Measurements from ENCODE around the gene PREB.
"Not testable (repeated sequence)": the region's sequence is repeated elsewhere in the genome, so short reads cannot be mapped to it uniquely, and the experiment has no call there.

Gene PREB

DNA sequence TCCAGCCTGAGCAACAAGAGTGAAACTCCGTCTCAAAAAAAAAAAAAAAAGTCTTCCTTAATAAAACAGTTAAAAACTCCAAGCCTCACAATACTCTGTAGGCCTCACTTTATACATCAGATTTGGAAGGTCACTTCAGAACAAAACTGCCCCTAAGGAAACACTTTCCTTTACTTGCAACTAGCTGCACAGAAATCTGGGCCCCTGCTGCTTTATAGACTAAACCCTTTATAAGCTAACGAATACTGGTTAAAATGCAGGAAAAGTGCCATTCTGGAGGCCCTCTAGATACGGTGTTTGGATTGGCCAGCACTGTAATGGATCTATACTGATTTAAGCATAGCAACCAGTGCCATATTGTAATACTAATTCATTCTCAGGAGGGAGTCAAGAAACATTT is 9.3 kb downstream of the PREB start:
- DNase-seq = no peak

DNA sequence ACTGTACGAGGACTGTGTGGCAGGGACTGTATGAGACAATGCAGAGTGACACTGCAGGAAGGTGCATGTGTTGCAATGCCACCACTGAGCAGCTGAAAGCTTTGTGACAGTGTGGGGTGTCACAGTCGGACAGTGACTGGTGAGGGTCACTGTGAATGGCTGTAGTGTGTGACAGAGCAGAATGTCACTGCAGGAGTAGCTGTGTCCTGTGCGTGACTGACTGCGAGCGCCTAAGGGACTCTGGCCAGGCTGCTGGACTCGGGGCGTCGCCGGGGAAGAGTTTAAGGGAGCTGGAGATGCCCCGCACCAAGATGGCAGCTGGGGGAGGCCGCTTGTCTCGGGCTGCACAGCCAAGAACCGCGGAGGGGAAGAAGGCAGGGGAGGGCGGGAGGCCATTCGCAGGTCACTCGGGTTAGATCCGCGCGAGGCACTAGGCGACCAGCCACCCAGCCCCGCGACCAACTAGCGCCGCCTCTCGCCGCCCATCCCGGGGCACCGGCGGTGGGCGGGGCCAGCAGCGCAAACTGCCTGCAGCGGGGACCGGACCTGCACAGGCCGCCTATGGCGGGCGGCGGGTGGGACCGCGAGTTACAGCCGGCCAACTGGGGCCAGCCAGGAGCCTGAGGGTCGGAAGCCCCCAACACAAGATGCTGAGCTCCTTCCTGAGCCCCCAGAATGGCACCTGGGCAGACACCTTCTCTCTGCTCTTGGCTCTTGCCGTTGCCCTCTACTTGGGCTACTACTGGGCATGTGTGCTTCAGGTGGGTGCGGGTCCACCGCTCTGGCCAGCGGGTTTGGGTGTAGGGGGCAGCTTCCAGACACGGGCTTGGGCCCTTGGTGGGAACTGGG is 10.9 kb downstream of the PREB start, which contains the start of gene ABHD1:
Gene ABHD1, plus strand, starts transcription at position 514 of the 849 bp plus-strand sequence. Its CDS starts 134 bp downstream, at position 648.
- peak; percentile 64 to 72 for DNase-seq

DNA sequence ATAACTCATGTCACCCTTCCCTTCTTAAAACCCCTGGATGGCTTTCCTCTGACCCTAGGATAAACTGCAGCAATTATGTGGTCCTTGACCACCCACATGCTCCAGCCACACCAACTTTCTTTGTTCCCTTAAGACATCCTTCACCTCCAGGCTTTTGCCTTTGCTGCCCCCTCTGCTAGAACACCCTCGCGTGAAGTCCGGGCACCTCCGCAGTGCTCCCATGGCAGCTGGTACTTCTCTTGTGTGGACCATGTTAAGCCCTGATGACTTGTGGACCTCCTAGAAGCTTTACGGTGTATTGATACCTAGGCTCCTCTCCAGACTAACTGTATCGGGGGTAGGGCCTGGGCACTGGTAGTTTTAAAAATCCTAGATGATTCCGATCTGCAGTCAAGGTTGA is 11.6 kb downstream of the PREB start:
- no peak for DNase-seq

DNA sequence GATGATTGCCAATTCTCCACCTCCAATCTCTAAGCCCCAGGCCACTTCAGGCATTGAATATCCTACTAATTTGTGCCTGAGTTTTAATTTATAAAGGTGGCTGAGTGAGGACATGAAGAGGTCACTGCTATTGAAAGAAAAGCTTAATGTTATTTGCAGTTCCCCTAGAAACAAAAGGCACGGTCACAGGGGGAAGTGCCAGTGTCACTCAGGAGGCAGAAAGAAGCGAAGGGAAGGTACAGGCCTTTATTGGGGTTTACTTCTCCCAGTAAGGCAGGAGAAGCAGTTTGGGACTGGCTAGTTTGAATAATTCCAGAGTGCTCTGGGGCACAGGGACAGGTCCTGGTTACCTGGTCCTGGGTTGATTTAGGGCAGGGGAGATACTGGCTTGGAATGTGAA is 12.5 kb downstream of the PREB start:
- DNase-seq = peak in 1 of 2 experiments; percentile 9

DNA sequence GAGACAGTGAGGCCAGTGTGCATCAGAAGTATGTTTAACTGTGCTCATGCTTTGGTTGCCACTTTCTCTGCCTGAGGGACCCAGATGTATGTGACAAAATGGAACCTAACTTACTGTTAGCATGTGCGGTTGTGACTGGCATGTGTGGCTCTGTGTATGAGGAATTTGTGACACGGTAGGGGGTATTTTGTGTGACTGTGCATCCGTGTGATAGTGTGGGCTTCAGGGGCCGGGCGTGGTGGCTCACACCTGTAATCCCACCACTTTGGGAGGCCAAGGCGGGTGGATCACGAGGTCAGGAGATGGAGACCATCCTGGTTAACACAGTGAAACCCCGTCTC is 15.1 kb downstream of the PREB start:
- not testable (repeated sequence) for DNase-seq

DNA sequence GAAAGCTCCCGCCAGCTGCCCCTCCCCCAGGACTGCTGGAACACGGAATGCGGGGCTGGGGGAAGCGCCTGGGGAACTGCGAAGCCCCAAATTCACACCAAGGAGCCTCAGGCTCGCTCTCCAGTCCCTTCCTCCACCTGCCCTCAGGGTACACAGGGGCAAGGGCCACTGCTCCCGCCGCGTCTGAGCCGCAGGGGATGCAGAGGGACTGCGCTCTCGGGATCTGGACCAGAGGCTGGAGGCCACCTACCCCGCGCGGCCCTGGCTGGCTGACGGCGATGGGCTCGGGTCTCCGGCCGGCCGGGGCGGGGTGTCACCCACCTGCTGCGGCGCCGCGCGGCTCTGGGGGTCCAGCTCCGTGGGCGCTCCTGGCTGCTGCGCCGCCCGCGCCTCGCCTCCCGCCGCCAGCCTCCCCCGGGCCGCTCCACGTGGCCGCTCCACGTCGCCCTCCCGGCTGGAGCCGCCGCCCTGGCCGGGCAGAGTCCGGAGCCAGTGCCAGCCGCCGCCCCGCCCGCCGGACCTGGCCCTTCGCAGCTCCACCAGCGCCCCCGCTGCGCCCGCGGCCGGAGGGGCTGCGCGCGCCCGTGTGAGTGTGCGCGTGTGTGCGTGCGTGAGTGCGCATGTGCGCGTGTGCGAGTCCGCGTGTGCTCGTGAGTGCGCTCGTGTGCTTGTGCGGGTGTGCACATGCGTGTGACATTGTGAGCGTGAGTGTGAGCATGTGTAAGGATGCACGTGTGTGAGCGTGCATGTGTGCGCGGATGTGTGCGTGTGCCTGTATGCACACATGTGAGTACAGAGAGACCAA is 15.7 kb downstream of the PREB start, which contains the start of gene CGREF1:
Gene CGREF1, minus strand, starts transcription at position 604 of the 805 bp plus-strand sequence. CDS start 14,762 bp downstream, outside the sequence.
- no peak for DNase-seq

DNA sequence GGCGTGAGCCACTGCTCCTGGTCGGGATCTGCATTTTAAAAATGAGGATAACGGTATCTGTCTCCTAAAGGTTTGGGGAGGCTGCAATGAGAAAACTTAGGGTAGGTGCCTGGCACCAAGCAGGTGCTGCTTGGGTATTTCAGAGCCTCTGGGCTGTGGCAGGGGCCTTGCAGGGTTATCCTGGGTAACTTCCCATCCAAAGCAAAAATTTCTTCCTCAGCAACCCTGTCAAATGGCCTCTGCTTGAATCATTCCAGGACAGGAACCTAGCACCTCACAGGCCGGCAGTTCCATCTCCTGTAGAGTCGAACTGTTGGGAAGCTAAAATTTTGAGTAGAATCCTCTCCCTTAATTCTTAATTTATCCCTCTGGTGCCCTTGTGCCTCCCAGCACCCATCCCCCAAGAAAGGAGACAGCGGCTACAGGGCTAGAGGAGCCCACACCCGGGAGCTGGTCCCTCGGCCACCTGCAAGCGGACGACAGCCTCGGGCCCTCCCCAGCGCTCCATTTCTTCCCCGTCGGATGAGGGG is 16.4 kb downstream of the PREB start:
- no peak for DNase-seq

DNA sequence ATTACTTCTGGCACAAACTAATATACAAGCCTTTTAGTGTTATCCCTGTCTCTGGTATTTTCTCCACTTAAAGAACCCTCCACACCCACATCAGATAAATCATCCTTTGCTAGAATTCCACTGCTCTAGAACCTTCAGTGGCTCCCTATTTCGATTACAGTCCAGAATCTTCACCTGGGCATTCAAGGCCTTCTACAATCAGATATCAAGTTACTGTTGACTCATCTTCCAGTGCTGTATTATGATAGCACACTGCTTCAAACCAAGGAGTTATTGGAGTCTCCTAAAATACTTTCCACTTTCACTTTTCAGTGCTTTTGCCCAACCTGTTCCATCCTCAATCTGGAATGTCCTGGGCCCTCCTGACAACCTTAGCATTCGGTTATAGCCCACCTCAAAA is 18.9 kb downstream of the PREB start:
- DNase-seq = no peak

DNA sequence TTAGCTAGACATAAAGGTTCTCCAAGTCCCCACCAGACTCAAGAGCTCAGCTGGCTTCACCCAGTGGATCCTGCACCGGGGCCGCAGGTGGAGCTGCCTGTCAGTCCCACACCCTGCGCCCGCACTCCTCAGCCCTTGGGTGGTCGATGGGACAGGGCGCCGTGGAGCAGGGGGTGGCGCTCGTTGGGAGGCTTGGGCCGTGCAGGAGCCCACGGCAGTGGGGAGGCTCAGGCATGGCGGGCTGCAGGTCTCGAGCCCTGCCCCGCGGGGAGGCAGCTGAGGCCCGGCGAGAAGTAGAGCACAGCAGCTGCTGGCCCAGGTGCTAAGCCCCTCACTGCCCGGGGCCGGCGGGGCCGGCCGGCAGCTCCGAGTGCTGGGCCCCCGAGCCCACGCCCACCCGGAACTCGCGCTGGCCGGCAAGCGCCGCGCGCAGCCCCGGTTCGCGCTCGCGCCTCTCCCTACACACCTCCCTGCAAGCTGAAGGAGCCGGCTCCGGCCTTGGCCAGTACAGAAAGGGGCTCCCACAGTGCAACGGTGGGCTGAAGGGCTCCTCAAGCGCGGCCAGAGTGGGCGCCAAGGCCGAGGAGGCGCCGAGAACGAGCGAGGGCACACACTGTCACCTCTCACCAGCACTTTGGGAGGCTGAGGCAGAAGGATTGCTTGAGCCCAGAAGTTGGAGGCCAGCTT is 22.9 kb downstream of the PREB start:
- DNase-seq = not testable (repeated sequence)

DNA sequence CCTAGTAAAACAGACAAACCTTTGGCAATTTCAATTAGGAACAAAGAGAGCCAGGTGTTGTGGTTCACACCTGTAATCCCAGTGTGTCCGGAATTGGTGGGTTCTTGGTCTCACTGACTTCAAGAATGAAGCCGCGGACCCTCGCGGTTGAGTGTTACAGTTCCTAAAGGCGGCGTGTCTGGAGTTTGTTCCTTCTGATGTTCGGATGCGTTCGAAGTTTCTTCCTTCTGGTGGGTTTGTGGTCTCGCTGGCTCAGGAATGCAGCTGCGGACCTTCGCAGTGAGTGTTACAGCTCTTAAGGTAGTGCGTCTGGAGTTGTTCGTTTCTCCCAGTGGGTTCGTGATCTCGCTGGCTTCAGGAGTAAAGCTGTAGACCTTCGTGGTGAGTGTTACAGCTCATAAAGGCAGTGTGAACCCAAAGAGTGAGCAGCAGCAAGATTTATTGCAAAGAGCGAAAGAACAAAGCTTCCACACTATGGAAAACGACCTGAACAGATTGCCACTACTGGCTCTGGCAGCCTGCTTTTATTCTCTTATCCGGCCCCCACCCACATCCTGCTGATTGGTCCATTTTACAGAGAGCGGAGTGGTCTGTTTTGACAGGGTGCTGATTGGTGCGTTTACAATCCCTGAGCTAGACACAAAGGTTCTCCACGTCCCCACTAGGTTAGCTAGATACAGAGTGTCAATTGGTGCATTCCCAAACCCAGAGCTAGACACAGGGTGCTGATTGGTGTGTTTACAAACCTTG is 23.7 kb downstream of the PREB start:
- not testable (repeated sequence) for DNase-seq

DNA sequence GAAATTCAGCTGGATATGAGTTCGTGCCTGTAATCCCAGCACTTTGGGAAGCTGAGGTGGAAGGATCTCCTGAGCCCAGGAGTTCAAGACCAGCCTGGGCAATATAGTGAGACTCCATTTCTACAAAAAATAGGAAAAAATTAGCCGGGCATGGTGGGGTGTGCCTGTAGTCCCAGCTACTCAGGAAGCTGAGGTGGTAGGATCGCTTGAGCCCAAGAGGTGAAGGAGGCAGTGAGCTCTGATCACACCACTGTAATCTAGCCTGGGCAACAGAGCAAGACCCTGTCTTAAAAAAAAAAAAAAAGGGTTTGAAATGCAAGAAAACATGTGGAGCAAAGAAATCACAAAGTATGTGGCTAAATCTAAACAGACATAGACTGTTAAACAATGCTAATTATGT is 25.4 kb downstream of the PREB start:
- no peak for DNase-seq

DNA sequence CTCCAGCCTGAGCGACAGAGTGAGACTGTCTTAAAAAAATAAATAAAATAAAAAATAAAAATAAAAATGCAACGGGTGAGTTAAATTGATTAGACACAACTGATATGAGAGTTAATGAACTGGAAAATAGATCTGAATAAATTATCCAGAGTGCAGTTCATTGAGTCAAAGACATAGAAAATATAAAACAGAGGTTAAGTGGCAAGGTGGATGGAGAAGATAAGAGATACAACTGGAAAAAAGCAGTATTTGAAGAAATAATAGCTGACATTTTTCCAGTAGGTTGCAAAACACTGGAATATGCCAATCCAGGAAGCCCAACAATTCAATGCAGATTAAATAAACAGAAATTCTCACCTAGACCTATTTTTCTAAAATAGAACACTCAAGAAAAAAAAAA is 26.2 kb downstream of the PREB start:
- DNase-seq = no peak

DNA sequence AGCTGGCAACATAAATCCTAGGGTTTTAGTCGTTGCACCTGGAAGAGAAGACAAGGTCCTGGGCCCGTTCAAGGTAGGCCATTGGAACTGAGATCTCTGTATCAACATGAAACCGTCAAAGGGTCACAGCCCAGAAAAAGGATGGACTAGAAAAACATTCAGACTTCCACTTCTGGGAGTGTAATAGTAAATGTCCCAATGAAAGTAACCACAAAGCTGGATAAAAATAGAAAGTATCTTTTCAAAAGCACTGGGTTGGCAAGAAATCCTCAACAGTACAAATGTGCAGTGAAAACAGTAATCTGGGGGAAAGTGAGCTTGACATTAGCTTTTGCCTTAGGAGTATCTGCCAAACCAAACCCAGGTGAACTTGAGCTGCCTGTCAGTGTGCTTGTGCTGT is 28.5 kb downstream of the PREB start:
- no peak for DNase-seq

DNA sequence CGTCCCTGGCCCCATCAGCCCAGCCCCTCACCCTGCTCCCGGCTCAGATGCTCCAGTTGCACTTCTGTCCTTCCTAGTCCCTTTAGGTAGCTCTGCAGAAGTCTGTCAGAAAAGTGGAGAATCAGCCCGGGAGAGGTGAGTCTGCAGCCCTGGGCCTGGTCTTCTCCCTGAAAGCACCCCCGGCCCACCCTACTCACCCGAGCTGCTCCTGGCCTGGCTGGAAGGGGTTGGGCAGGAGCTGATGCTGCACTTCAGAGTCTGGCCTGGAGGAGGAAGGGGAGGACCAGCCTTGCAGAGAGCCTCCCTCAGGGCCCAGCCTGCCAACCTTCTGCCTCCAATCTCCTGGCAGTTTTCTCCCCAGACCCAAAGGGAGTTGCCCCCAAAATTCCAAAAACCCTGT is 32.1 kb downstream of the PREB start:
- no peak for DNase-seq

DNA sequence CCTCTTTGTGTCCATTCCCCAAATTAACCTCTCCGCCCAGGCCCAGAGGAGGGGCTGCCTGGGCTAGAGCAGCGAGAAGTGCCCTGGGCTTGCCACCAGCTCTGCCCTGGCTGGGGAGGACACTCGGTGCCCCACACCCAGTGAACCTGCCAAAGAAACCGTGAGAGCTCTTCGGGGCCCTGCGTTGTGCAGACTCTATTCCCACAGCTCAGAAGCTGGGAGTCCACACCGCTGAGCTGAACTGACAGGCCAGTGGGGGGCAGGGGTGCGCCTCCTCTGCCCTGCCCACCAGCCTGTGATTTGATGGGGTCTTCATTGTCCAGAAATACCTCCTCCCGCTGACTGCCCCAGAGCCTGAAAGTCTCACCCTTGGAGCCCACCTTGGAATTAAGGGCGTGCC is 34.4 kb downstream of the PREB start:
- DNase-seq = no peak

DNA sequence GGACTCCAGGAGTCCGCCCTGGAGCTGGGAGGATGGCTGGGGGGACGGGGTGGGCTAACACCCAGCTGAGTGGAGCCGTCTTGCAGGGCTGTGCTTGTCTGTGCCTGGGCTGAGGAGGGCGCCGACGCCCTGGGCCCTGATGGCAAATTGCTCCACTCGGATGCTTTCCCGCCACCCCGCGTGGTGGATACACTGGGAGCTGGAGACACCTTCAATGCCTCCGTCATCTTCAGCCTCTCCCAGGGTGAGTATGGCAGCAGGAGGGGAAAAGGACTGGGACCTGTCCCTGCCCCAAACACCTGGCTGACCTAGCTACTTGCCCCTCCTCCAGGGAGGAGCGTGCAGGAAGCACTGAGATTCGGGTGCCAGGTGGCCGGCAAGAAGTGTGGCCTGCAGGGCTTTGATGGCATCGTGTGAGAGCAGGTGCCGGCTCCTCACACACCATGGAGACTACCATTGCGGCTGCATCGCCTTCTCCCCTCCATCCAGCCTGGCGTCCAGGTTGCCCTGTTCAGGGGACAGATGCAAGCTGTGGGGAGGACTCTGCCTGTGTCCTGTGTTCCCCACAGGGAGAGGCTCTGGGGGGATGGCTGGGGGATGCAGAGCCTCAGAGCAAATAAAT is 35.0 kb downstream of the PREB start:
- DNase-seq = no peak

DNA sequence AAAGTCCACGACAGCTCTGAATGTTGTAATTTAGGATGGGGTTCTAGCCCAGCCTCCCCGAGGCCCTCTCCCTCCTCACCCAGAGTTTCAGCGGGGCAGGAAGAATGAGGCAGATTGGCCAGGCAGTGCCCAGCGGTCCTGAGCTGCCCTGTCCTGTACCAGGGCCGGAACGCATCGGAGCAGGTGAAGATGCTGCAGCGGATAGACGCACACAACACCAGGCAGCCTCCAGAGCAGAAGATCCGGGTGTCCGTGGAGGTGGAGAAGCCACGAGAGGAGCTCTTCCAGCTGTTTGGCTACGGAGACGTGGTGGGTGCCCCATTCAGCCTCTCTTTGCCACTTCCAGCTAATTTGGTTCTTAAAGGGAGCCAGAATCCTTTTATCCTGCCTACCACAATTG is 37.1 kb downstream of the PREB start:
- no peak for DNase-seq

DNA sequence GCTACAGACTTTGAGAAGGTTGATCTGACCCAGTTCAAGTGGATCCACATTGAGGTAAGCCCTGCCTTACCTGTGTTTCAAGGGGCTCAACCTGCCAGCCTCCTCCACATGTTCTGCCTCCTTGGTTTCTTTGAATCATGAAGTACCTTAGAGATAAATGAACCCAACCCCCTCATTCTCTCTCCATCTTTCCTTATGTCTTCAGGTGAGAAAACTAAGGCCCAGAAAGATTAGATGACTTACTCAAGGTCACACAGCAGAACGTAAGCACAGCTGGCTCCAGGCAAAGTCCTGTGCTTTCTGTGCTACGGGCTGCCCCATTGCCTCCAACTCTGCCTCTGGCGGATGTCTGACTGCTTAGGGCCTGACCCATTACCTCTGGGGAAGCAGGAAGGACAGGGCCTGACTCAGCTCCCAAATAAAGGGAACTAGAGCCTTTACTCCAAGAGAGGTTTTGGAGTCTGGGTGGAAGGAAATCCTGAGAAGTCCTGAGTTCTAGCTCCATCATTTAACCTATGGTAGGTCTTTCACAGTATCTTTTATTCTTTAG is 37.6 kb downstream of the PREB start:
- DNase-seq = no peak

DNA sequence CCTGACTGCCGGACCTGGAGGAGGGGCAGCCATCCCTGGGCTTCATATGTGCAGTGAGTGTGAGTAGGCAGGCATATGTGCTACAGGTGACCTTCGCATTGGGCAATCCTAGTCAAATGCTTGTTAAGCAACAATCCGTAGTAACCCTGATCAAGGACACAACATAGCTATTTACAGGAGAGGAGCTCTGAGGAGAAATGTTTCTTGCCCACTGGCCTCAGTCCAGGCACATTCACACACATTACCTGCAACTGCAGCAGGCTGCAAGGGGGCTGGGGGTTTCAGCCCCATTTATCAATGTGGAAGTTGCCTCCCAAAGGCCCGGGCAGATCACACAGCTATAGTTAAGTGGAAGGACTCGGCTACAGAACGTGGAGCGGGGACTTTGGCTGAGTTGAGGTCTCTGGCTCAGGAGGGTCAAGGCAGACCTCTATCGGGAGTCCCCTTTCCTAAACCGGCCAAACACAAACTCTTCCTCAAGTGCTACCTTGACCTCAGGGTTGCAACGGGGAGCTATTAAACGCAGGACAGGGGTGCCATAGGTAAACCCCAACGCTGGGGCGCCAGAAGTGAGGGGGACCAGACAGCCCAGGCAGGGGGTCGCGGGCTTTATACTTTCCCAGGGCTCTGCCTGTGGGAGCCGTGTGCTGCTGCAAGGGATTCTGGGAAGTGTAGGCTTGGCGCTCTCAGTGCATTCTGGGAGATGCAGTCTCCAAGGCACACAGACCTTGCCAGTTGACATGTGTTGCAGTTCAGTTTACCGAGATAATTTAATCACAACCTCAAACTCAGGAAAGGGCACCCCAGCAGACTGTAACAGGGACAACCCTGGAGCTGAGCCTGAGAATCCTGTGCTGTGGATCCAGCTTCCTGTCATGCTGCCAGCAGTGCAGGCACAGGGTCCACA is 38.4 kb downstream of the PREB start:
- no peak for DNase-seq

DNA sequence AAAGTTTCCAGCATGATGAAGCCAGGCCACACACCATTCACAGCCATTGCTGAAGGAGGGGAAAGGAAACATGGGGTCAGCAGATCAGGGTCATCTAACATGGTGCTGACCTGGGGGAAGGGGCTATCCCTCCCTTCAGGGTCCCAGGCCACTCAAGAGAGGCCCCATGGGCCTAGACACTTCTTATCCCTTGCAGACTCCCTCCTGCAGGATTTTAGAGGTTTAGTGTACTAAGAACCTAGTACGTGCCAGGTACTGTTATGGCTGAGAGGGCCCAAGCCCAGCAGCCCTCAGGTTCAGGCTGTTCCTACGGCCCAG is 39.0 kb downstream of the PREB start:
- no peak for DNase-seq

Measured in AML-193 (cell line).